Calu3 (cell line): ENCODE measurements around the gene HEBP1. TPM values are rescaled to one million over a fixed set of nuclear protein-coding genes. Genes with fewer than 3 reads are reported as not detected.
A peak's percentile ranks its signal among the peaks of the same experiment; 100 is the strongest.

Source experiments
- BruUV-seq: library from RNA; stranded (reverse); fragments of 400-500 nt; replicated peaks from 2 replicates; lab custom pipeline; 2021; lab: Mats Ljungman, UMichigan
- CTCF ChIA-PET: fragments of 300-600 bp; sonication (Branson Sonifier 250); formaldehyde crosslinking; loops from one replicate; lab custom pipeline; 2022; ENCODE audit warnings: antibody characterized with exemption; lab: Charles Lee
- DNase-seq: peaks from one replicate; pipeline ENCODE4 v3.0.0; 2022
- H3K27ac Mint-ChIP-seq: one replicate; pipeline ENCODE4 v1.8.0; 2022; ENCODE audit warnings: mixed read lengths; ENCODE audit not compliant: unreplicated experiment
- H3K27me3 Mint-ChIP-seq: one replicate; pipeline ENCODE4 v1.8.0; 2022; ENCODE audit warnings: mixed read lengths; ENCODE audit not compliant: unreplicated experiment
- H3K36me3 Mint-ChIP-seq: one replicate; pipeline ENCODE4 v1.8.0; 2022; ENCODE audit warnings: mild to moderate bottlenecking, moderate library complexity, mixed read lengths; ENCODE audit not compliant: insufficient read depth, unreplicated experiment
- H3K4me1 Mint-ChIP-seq: one replicate; pipeline ENCODE4 v1.8.0; 2022; ENCODE audit warnings: mild to moderate bottlenecking, low read depth, mixed read lengths; ENCODE audit not compliant: unreplicated experiment
- H3K4me3 Mint-ChIP-seq: one replicate; pipeline ENCODE4 v1.8.0; 2022; ENCODE audit warnings: mild to moderate bottlenecking, low read depth, moderate library complexity, mixed read lengths; ENCODE audit not compliant: unreplicated experiment
- H3K9me3 Mint-ChIP-seq: one replicate; pipeline ENCODE4 v1.8.0; 2022; ENCODE audit warnings: low read depth, mixed read lengths; ENCODE audit not compliant: unreplicated experiment
- CTCF ChIP-seq: fragments of 200-600 bp; IDR thresholded peaks from one replicate; pipeline ENCODE4 v1.8.0; 2022; ENCODE audit warnings: antibody characterized with exemption; ENCODE audit not compliant: unreplicated experiment
- intact Hi-C: fragments of 100-400 bp; cut with micrococcal nuclease; formaldehyde crosslinking; loops from one replicate; pipeline ENCODE4 v1.10.0; 2022; ENCODE audit not compliant: unreplicated experiment
- total RNA-seq: library from RNA; stranded (reverse); gene quantifications from 2 replicates; pipeline ENCODE4 v1.2.3, GENCODE V29; 2022

The HEBP1 gene
- total RNA-seq, 1 experiment from 2014 or later: 10.6 TPM

DNA sequence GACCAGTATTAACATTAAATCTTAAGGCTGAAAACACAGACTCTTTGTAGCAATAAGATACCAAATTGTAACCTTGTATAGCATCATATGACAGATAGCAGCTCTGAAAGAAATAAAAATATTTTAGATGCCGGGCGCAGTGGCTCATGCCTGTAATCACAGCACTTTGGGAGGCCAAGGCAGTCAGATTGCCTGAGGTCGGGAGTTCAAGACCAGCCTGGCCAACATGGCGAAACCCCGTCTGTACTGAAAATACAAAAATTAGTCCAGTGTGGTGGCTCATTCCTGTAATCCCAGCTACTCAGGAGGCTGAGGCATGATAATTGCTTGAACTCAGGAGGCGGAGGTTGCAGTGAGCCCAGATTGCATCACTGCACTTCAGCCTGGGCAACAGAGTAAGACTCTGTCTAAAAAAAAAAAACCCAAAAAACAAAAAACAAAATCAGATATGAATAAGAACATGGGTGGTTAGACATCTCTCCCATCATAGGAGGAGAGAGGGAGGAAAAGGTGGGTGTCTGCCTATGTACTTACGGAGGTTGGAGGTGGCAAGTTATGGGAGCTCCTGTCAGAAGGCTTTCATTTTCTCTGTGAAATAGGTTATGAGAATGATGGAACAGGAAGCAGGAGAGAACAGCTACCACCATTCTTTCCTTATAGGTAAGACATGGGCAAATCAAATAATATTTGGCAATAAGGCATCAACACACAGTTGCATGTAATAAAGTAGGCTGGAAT lies 7.6 kb upstream of the HEBP1 start:
- H3K27ac Mint-ChIP-seq: no peak overlapping the region
- CTCF ChIA-PET: interaction anchor here (0.6 kb wide), 1 partner anchor 18 kb away, joined by 3 read pairs; no protein-coding TSS in a partner anchor
- H3K36me3 Mint-ChIP-seq: no peaks in the 10 kb centered on the region
- no TSS peak for BruUV-seq
- intact Hi-C loops: loop anchor here (5.0 kb wide), 2 partner anchors 205 to 225 kb away; no protein-coding TSS in a partner anchor
- no peaks in the 10 kb centered on the region for H3K9me3 Mint-ChIP-seq
- no peak for DNase-seq
- peaks cover 99% of the 10 kb centered on the region for H3K27me3 Mint-ChIP-seq
- no peak overlapping the region for H3K4me3 Mint-ChIP-seq
- H3K4me1 Mint-ChIP-seq: peaks cover 18% of the 10 kb centered on the region
- no peak for TF ChIP-seq CTCF

DNA sequence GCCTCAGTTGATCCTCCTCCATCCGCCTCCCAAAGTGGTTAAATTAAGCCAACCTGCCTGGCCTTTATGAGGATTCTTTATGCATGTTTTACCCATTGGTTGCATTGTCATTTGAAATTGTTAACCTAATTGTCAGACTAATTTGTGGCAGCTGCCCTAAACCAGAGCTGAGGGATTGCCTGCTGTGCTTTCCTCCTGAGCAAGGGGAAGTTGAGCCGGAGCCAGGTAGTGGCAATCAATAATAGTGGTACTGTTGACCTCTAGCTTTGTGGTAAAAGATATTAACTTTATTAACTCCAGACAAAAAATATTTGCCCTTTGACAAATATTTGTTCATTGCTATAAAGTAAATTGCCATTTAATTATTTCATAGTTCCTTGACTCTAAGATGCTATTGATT lies 5.6 kb upstream of the HEBP1 start:
- Mint-ChIP-seq H3K4me3 (no peak overlapping the region), H3K4me1 (peaks cover 22% of the 10 kb centered on the region), H3K9me3 (no peaks in the 10 kb centered on the region), H3K27ac (no peak overlapping the region), H3K27me3 (peaks cover 96% of the 10 kb centered on the region), H3K36me3 (peaks cover 9% of the 10 kb centered on the region)
- peak; percentile 70 for DNase-seq
- no peak for TF ChIP-seq CTCF
- CTCF ChIA-PET: interaction anchor here (1.0 to 1.4 kb wide), 4 partner anchors 38 to 269 kb away, joined by 3 to 6 read pairs (median 4); partner anchors contain the start of gene FAM234B
- intact Hi-C loops: loop anchor here (5.0 kb wide), 2 partner anchors 207 to 227 kb away; no protein-coding TSS in a partner anchor
- BruUV-seq: no TSS peak

DNA sequence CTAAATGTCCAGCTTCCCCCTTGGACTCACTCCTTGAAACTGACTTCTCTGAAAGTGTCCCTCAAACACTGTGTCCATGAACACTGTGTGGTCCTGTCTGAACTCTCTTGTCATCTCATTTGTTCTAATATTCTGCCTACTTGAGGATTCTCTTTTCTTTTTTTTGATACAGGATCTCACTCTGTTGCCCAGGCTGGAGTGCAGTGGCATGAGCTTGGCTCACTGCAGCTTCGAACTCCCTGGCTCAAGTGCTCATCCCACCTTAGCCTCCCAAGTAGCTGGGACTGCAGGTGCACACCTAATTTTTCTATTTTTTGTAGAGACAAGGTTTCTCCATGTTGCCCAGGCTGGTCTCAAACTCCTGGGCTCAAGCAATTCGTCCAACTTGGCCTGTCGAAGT lies 4.9 kb upstream of the HEBP1 start:
- BruUV-seq: no TSS peak
- intact Hi-C loops: loop anchor here (5.0 kb wide), 3 partner anchors 92 to 227 kb away; no protein-coding TSS in a partner anchor
- Mint-ChIP-seq H3K4me3 (no peak overlapping the region), H3K27ac (no peak overlapping the region), H3K4me1 (peaks cover 25% of the 10 kb centered on the region), H3K9me3 (no peaks in the 10 kb centered on the region), H3K27me3 (peaks cover 94% of the 10 kb centered on the region), H3K36me3 (peaks cover 16% of the 10 kb centered on the region)
- CTCF ChIA-PET: interaction anchor here (0.6 to 1.4 kb wide), 3 partner anchors 39 to 206 kb away, joined by 3 to 6 read pairs (median 5); partner anchors contain the start of gene FAM234B
- TF ChIP-seq CTCF: no peak
- no peak for DNase-seq

GRCh38 chr12:13004361-13004760 lies 4.3 kb upstream of the HEBP1 start:
- H3K27me3 Mint-ChIP-seq: peaks cover 88% of the 10 kb centered on the region
- CTCF ChIA-PET: interaction anchor here (0.6 kb wide), 1 partner anchor 92 kb away, joined by 3 read pairs; no protein-coding TSS in a partner anchor
- intact Hi-C loops: loop anchor here (5.0 kb wide), 1 partner anchor 93 kb away; no protein-coding TSS in a partner anchor
- H3K4me1 Mint-ChIP-seq: peaks cover 29% of the 10 kb centered on the region
- no peak overlapping the region for H3K4me3 Mint-ChIP-seq
- no peak for TF ChIP-seq CTCF
- H3K27ac Mint-ChIP-seq: no peak overlapping the region
- BruUV-seq: no TSS peak
- peaks cover 22% of the 10 kb centered on the region for H3K36me3 Mint-ChIP-seq
- DNase-seq: no peak
- no peaks in the 10 kb centered on the region for H3K9me3 Mint-ChIP-seq
